AG04450 (cell line): ENCODE measurements around the gene ZDHHC14. TPM values are rescaled to one million over a fixed set of nuclear protein-coding genes. Genes with fewer than 3 reads are reported as not detected.
A peak's percentile ranks its signal among the peaks of the same experiment; 100 is the strongest.

Experiments used
- CTCF ChIA-PET: fragments of 300-600, 350-600 bp; formaldehyde crosslinking; extraction: SDS; loops from one replicate; lab custom pipeline; 2022; ENCODE audit warnings: antibody characterized with exemption, inconsistent platforms; lab: Charles Lee
- POLR2A ChIA-PET: fragments of 350-600 bp; formaldehyde crosslinking; extraction: SDS; loops from one replicate; lab custom pipeline; 2021; ENCODE audit warnings: antibody characterized with exemption, inconsistent platforms; lab: Yijun Ruan, JAX
- DNase-seq: peaks from one replicate; pipeline ENCODE4 v3.0.0-alpha.2; 2011; ENCODE audit warnings: low read depth, low spot score
- H3K27ac ChIP-seq: one replicate; pipeline ENCODE4 v1.5.1; 2012; ENCODE audit warnings: low read depth, low read length, control low read depth
- H3K27me3 ChIP-seq: one replicate; pipeline ENCODE4 v1.6.0; 2012; ENCODE audit warnings: low read length; ENCODE audit not compliant: control insufficient read depth, insufficient read depth
- H3K4me3 ChIP-seq: 2 replicates; pipeline ENCODE4 v1.5.1; 2011; ENCODE audit warnings: mild to moderate bottlenecking, low read depth, low read length, control low read depth
- H3K9me3 ChIP-seq: 2 replicates; pipeline ENCODE4 v1.5.1; 2012; ENCODE audit warnings: low read length; ENCODE audit not compliant: control insufficient read depth, insufficient read depth
- polyA plus RNA-seq: library from polyadenylated mRNA; depleted of rRNA; stranded (reverse); fragments of >200 nt; gene quantifications from 2 replicates; pipeline ENCODE4 v1.2.3, GENCODE V29; 2011
- TF ChIP-seq, protein P1 (sequence below): IDR thresholded peaks from 2 replicates; pipeline ENCODE4 v1.5.1; 2011; ENCODE audit warnings: low read depth, low read length, control low read depth, inconsistent platforms

ZDHHC14 gene
- polyA plus RNA-seq, 1 experiment: 2.2 TPM

DNA sequence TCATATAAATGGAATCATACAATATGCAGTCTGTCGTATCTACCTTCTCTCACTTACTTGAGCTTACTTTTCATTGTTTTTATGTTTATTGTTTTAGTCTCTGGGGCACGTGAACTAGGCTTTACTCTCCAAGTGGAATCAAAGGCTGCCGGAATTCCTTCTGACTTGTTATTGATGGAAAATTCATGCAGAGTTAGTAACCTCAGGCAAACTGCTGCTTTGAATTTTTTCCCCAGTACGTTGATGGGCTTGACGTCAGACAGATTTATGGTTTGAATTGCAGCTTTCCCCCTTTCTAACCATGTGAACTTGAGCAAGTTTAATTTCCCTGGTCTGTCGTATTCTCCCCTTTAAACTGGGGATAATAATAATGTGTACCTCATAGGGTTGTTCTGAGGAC is 68.6 kb downstream of the ZDHHC14 start:
- ChIA-PET CTCF (no interaction called here), POLR2A (no interaction called here)

DNA sequence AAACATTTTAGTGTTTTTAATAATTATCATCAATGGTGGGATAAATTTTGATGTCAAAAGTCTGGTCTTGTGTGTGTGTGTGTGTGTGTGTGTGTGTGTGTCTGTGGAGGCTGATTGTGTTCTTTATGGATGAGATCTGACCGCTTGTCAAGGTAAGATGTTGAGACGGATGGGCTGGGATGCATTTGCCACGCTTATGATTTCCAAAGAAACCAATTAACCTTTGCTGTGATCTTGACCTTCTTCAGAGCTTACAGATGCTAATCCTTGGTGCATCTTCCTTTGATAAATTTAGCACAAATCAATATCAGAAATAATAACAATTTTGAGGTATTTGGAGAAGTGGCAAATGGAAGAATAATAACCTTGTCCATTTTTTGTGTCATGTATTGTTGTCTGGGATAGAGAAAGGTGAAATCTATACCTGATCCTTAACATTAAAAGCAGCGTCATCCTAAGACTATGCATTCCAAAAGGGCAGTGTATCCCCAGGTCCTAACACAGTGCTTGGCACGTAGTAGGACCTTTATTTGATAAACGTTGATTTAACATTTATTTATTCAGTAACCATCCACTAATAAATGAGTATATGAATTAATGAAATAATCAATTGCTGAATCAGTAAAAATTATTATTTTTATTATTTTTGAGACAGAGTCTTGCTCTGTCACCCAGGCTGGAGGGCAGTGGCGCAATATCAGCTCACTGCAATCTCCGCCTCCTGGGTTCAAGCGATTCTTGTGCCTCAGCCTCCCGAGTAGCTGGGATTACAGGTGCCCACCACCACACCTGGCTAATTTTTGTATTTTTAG is 70.1 kb downstream of the ZDHHC14 start:
- no peaks in the 10 kb centered on the region for H3K9me3 ChIP-seq
- CTCF ChIA-PET: no interaction called here
- no peak for DNase-seq
- no peak overlapping the region for H3K4me3 ChIP-seq
- H3K27ac ChIP-seq: no peak overlapping the region
- no peaks in the 10 kb centered on the region for H3K27me3 ChIP-seq
- TF ChIP-seq, protein P1, sequence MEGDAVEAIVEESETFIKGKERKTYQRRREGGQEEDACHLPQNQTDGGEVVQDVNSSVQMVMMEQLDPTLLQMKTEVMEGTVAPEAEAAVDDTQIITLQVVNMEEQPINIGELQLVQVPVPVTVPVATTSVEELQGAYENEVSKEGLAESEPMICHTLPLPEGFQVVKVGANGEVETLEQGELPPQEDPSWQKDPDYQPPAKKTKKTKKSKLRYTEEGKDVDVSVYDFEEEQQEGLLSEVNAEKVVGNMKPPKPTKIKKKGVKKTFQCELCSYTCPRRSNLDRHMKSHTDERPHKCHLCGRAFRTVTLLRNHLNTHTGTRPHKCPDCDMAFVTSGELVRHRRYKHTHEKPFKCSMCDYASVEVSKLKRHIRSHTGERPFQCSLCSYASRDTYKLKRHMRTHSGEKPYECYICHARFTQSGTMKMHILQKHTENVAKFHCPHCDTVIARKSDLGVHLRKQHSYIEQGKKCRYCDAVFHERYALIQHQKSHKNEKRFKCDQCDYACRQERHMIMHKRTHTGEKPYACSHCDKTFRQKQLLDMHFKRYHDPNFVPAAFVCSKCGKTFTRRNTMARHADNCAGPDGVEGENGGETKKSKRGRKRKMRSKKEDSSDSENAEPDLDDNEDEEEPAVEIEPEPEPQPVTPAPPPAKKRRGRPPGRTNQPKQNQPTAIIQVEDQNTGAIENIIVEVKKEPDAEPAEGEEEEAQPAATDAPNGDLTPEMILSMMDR: no peak
- POLR2A ChIA-PET: no interaction called here

More for the DNA sequence above, 68.6 kb downstream of the ZDHHC14 start:
- H3K27ac ChIP-seq: no peak overlapping the region
- DNase-seq: peak; percentile 11
- H3K9me3 ChIP-seq: no peaks in the 10 kb centered on the region
- TF ChIP-seq, protein P1: no peak
- H3K27me3 ChIP-seq: no peaks in the 10 kb centered on the region
- no peak overlapping the region for H3K4me3 ChIP-seq

DNA sequence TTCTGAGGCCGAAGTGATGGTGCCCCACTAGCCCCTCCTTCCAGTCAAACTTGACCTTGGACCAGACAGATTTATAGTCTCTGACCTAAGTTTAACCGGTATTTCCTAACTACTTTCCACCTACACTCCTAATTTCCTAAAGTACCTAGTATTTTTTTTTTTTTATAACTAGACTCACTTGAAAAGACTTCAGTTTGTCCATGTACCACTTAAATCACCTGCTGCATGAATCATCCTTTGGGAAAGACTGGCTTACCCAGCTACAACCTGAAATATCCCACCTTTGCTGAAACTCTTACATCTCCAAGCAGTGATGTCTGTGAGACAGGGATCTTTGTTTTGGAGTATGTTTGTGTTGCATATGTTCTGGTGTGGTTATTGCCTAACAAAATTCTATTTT is 71.1 kb downstream of the ZDHHC14 start:
- CTCF ChIA-PET: interaction anchor here (0.7 kb wide), 1 partner anchor 73 kb away, joined by 5 read pairs; no protein-coding TSS in a partner anchor
- Histone ChIP-seq H3K27ac (no peak overlapping the region), H3K27me3 (no peaks in the 10 kb centered on the region), H3K9me3 (no peaks in the 10 kb centered on the region), H3K4me3 (no peak overlapping the region)
- TF ChIP-seq, protein P1: no peak
- DNase-seq: no peak
- POLR2A ChIA-PET: no interaction called here

DNA sequence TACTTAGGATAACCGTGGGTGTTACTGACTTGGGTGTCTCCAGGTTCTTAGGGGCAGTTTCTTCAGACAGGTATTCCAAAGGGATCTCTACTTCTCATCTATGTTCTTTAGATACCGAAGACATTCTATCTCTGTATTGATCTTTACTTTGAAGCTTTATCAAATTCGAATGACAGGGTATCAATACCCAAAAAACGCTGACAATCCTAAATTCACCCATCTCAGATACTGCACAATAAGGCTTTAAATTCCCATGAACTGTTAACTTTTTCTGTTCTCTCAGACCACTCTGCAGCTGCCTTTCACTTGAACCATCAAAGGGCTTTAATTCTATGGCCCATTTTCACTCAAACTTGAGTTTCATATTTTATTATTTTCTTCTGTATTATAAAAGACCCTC is 72.1 kb downstream of the ZDHHC14 start:
- H3K9me3 ChIP-seq: no peaks in the 10 kb centered on the region
- no peak overlapping the region for H3K27ac ChIP-seq
- DNase-seq: no peak
- no peaks in the 10 kb centered on the region for H3K27me3 ChIP-seq
- CTCF ChIA-PET: interaction anchor here (1.0 kb wide), 1 partner anchor 214 kb away, joined by 3 read pairs; no protein-coding TSS in a partner anchor
- H3K4me3 ChIP-seq: no peak overlapping the region
- TF ChIP-seq, protein P1: no peak
- POLR2A ChIA-PET: no interaction called here

DNA sequence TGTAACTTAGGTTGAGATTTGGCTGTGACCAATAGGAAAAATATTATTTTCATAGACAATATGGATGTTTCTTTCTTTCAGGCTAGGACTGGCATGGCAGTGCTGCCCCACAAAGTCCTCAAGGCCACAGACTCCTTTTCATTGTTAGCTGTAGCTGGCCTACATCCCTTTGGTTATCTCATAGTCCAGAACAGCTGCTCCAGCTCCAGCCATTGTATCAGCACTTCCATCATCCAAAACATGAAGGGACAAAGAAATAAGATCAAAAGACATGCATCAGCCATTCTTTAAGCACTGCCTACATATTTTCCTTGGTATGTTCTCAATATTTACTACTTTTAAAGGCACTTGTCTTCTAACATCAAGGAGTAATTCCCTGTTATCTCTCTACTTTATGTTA is 73.0 kb downstream of the ZDHHC14 start:
- H3K27ac ChIP-seq: no peak overlapping the region
- H3K9me3 ChIP-seq: no peaks in the 10 kb centered on the region
- no peak overlapping the region for H3K4me3 ChIP-seq
- ChIA-PET POLR2A (no interaction called here), CTCF (interaction anchor here (0.7 to 1.0 kb wide), 2 partner anchors 60 to 213 kb away, joined by 3 to 5 read pairs; no protein-coding TSS in a partner anchor)
- no peak for DNase-seq
- H3K27me3 ChIP-seq: no peaks in the 10 kb centered on the region
- TF ChIP-seq, protein P1: no peak
